ENCODE data around the gene LCE1B.

Gene LCE1B

GRCh38 chr1:152861374-152861773 is 49.6 kb downstream of the LCE1B start:
- no peak for DNase-seq (ENCODE audit: low read depth)
